Gastroesophageal sphincter (tissue), 3 donors: Measurements from ENCODE around the gene CACNA1C.

ENCODE experiments used
- CTCF ChIP-seq, 4 experiments: fragments of 200-600 bp in 2 of 4; fragments of 450-650 bp in 2 of 4; sonication (generic) in 1 of 4; IDR thresholded peaks; one replicate each; pipeline ENCODE4 v1.5.1; 2017 to 2019; ENCODE audit warnings: antibody characterized with exemption in 4 of 4, mild to moderate bottlenecking in 2 of 4, moderate library complexity in 2 of 4
- POLR2A ChIP-seq, 2 donors: fragments of 450-650 bp; IDR thresholded peaks; one replicate each; pipeline ENCODE4 v1.6.1; 2017; ENCODE audit warnings: antibody characterized with exemption in 2 of 2, mild to moderate bottlenecking in 2 of 2, moderate library complexity in 1 of 2

GRCh38 chr12:2224961-2225360 is 172.2 kb downstream of the CACNA1C start:
- no peak for TF ChIP-seq CTCF (IDR thresholded peaks at IDR 0.05)
- TF ChIP-seq POLR2A (IDR thresholded peaks at IDR 0.05) = no peak
